HepG2 (cell line): ENCODE data around the gene SGK1. TPM values are rescaled to one million over a fixed set of nuclear protein-coding genes. Genes with fewer than 3 reads are reported as not detected.

Experiments used
- CBX1 ChIP-seq: IDR thresholded peaks from one replicate; pipeline ENCODE4 v1.6.1; 2016; ENCODE audit warnings: antibody characterized with exemption, low read depth
- MEIS2 ChIP-seq: sonication (generic); formaldehyde crosslinking; IDR thresholded peaks from 2 replicates; pipeline ENCODE4 v1.9.0; 2021; ENCODE audit warnings: mild to moderate bottlenecking, missing genetic modification reagents
- RARA ChIP-seq: IDR thresholded peaks from 2 replicates; pipeline ENCODE4 v1.6.1; 2016; ENCODE audit warnings: missing genetic modification reagents, missing compliant biosample characterization
- SALL1 ChIP-seq: sonication (generic); formaldehyde crosslinking; IDR thresholded peaks from 2 replicates; pipeline ENCODE4 v1.8.0; 2022; ENCODE audit warnings: mild to moderate bottlenecking, missing genetic modification reagents
- ZBTB40 ChIP-seq, 2 experiments: fragments of 450-650 bp in 1 of 2; sonication (generic) in 1 of 2; formaldehyde crosslinking in 1 of 2; IDR thresholded peaks; 2 replicates each; pipeline versions ENCODE4 v1.6.1 to v1.8.0; 2016 to 2022; ENCODE audit warnings: antibody characterized with exemption in 1 of 2, mild to moderate bottlenecking in 1 of 2, missing genetic modification reagents in 1 of 2
- ZNF350 ChIP-seq: sonication (generic); formaldehyde crosslinking; IDR thresholded peaks from 2 replicates; pipeline ENCODE4 v1.4.0; 2020; ENCODE audit warnings: mild to moderate bottlenecking, low read depth, missing genetic modification reagents, borderline replicate concordance
- ZNF484 ChIP-seq: sonication (generic); formaldehyde crosslinking; IDR thresholded peaks from 2 replicates; pipeline ENCODE4 v1.5.1; 2020; ENCODE audit warnings: mild to moderate bottlenecking, low read depth, missing genetic modification reagents, borderline replicate concordance
- ZNF562 ChIP-seq: sonication (generic); formaldehyde crosslinking; IDR thresholded peaks from 2 replicates; pipeline ENCODE4 v1.8.0; 2022; ENCODE audit warnings: missing genetic modification reagents, borderline replicate concordance
- ZSCAN22 ChIP-seq: sonication (generic); formaldehyde crosslinking; IDR thresholded peaks from 2 replicates; pipeline ENCODE4 v1.4.0; 2020; ENCODE audit warnings: mild to moderate bottlenecking, missing genetic modification reagents
- polyA plus RNA-seq, 8 experiments: library from polyadenylated mRNA; depleted of rRNA in 3 of 8; stranded (reverse) in 7 of 8; unstranded in 1 of 8; fragments of >200 nt; fragmentation: Illumina TruSeq in 4 of 8; extraction: Trizol in 4 of 8; gene quantifications; 2 replicates each; pipeline versions ENCODE4 v1.2.1 to v1.2.3, GENCODE V29; 2011 to 2016; ENCODE audit warnings: low read depth in 4 of 8, missing spikeins in 1 of 8, mixed read lengths in 1 of 8; ENCODE audit not compliant: insufficient read depth in 1 of 8
- total RNA-seq, 5 experiments: library from RNA; depleted of rRNA; stranded (reverse); fragments of >200 nt; fragmentation: Illumina TruSeq; extraction: Trizol; gene quantifications; 2 replicates each; pipeline ENCODE4 v1.2.3, GENCODE V29; 2016; ENCODE audit warnings: low read depth in 1 of 5
- TF ChIP-seq, protein P1 (sequence below): IDR thresholded peaks from 2 replicates; pipeline ENCODE4 v1.6.1; 2016; ENCODE audit warnings: mild to moderate bottlenecking

SGK1 gene
- total and polyA plus RNA-seq, 2 of the 13 experiments (the other 11 are each of a cell fraction or from before 2014, with no cell fraction given) = 56.1 to 56.2 TPM

- TF ChIP-seq ZBTB40 (IDR thresholded peaks at IDR 0.05) (no peak), ZBTB40 (CRISPR knock-in tag; IDR thresholded peaks at IDR 0.05) (peak; percentile 87), ZNF350 (no peak), SALL1 (0 out of 2 replicates have a peak, but pooled peaks have one; percentile 21), MEIS2 (CRISPR knock-in tag) (no peak), CBX1 (no peak), ZSCAN22 (no peak), ZNF484 (CRISPR knock-in tag) (no peak), RARA (peak; percentile 38; the same call in 1 of the 2 replicates), ZNF562 (CRISPR knock-in tag) (no peak)
- TF ChIP-seq, protein P1, sequence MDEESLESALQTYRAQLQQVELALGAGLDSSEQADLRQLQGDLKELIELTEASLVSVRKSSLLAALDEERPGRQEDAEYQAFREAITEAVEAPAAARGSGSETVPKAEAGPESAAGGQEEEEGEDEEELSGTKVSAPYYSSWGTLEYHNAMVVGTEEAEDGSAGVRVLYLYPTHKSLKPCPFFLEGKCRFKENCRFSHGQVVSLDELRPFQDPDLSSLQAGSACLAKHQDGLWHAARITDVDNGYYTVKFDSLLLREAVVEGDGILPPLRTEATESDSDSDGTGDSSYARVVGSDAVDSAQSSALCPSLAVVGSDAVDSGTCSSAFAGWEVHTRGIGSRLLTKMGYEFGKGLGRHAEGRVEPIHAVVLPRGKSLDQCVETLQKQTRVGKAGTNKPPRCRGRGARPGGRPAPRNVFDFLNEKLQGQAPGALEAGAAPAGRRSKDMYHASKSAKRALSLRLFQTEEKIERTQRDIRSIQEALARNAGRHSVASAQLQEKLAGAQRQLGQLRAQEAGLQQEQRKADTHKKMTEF (CRISPR knock-in tag) = no peak
Measured at GRCh38 chr6:134177753-134178160, 140.2 kb downstream of the SGK1 start (continued).
